OCI-LY3 (cell line): ENCODE data around the gene RBPJL.

Experiments used
- H2AFZ ChIP-seq: fragments of 200-600, 300-600 bp; shearing (Covaris generic); 2 replicates; pipeline ENCODE4 v1.6.0; 2014; ENCODE audit warnings: antibody characterized with exemption, low read depth, low read length
- H3K27ac ChIP-seq: fragments of 200-600, 300-600 bp; sonication (generic); 2 replicates; pipeline ENCODE4 v1.5.1; 2014; ENCODE audit warnings: mild to moderate bottlenecking, low read length, moderate library complexity, mixed read lengths
- H3K27me3 ChIP-seq: fragments of 200-600, 300-600 bp; sonication (generic); 2 replicates; pipeline ENCODE4 v1.6.1; 2014; ENCODE audit warnings: low read depth, low read length, mixed read lengths
- H3K36me3 ChIP-seq: fragments of 200-600, 300-600 bp; sonication (generic); replicated peaks from 2 replicates; pipeline ENCODE3; 2014; ENCODE audit warnings: low read depth, low read length, mixed read lengths
- H3K4me1 ChIP-seq: fragments of 300-600, 200-600 bp; sonication (generic); 2 replicates; pipeline ENCODE4 v1.6.1; 2014; ENCODE audit warnings: low read length, mixed read lengths
- H3K4me2 ChIP-seq: fragments of 200-600, 300-600 bp; sonication (generic); 2 replicates; pipeline ENCODE4 v1.6.1; 2014; ENCODE audit warnings: low read length, mixed read lengths
- H3K4me3 ChIP-seq: fragments of 300-600, 200-600 bp; sonication (generic); 2 replicates; pipeline ENCODE4 v1.5.1; 2014; ENCODE audit warnings: antibody characterized with exemption, mild to moderate bottlenecking, low read length, moderate library complexity
- H3K79me2 ChIP-seq: fragments of 300-600, 200-600 bp; shearing (Covaris generic); 2 replicates; pipeline ENCODE4 v1.6.1; 2014; ENCODE audit warnings: mild to moderate bottlenecking, low read length, mixed read lengths
- H3K9ac ChIP-seq: fragments of 300-600, 200-600 bp; shearing (Covaris generic); 2 replicates; pipeline ENCODE4 v1.6.0; 2014; ENCODE audit warnings: mild to moderate bottlenecking, low read length, moderate library complexity
- H3K9me3 ChIP-seq: fragments of 200-600, 300-600 bp; shearing (Covaris generic); 2 replicates; pipeline ENCODE4 v1.6.1; 2014; ENCODE audit warnings: low read length, mixed read lengths; ENCODE audit not compliant: insufficient read depth
- H4K20me1 ChIP-seq: fragments of 200-600, 300-600 bp; sonication (generic); 2 replicates; pipeline ENCODE4 v1.6.1; 2016; ENCODE audit warnings: low read length, mixed read lengths; ENCODE audit not compliant: insufficient read depth
- CTCF ChIP-seq: fragments of 200-600, 300-600 bp; sonication (generic); IDR thresholded peaks from 2 replicates; pipeline ENCODE4 v1.5.1; 2014; ENCODE audit warnings: antibody characterized with exemption, low read length, low read depth
- EZH2phosphoT487 ChIP-seq: fragments of 200-600 bp; shearing (Covaris generic); IDR thresholded peaks from 2 replicates; pipeline ENCODE4 v1.6.1; 2018; ENCODE audit warnings: antibody characterized with exemption, mixed run types, low read depth

RBPJL gene

DNA sequence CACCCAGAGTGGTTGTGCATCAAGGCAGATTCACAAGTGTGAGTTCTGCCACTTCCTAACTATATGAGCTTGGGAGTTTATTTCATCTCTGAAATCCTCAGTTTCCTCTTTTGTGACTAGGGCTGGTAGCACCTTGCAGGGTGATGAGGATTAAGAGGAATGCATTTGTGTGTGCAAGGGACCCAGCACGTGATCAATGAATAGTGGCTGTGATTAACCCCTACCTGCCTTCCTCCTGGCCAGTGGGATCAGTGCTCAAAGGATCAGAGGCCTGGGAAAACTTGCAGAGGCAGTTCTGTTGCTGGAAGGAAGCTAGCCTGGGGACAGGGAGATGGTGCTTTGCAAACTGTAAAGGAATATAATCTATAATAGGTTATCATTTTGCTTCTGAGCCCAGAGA is 34.3 kb downstream of the RBPJL start:
- H4K20me1 ChIP-seq: peaks cover 61% of the 10 kb centered on the region
- H3K4me2 ChIP-seq: no peak overlapping the region
- no peak overlapping the region for H3K4me3 ChIP-seq
- peaks cover 6% of the 10 kb centered on the region for H3K36me3 ChIP-seq
- peaks cover 10% of the 10 kb centered on the region; the same call in 1 of the 2 replicates for H3K79me2 ChIP-seq
- no peaks in the 10 kb centered on the region for H3K9me3 ChIP-seq
- TF ChIP-seq EZH2phosphoT487 (no peak), CTCF (no peak)
- H3K27me3 ChIP-seq: no peaks in the 10 kb centered on the region
- no peak overlapping the region for H2AFZ ChIP-seq
- H3K27ac ChIP-seq: no peak overlapping the region
- H3K4me1 ChIP-seq: peaks cover 12% of the 10 kb centered on the region
- no peak overlapping the region for H3K9ac ChIP-seq

DNA sequence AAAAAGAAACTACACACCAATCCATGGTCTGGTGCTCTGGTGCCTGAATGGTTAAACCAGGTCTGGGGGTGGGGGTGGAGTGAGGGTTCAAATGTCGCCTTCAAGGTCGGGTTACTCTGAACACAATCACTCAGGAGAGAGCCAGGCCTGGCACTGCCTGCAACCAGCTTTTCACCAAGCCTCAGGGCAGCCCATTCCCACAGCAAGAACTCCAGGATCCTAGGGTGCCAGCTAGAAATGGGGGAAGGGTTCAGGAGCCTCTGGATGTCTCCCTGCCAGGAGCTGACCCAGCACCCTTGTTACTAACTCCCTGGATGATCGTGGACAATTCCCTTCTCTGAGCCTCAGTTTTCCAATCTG is 34.9 kb downstream of the RBPJL start:
- Histone ChIP-seq H3K27me3 (no peaks in the 10 kb centered on the region), H4K20me1 (peaks cover 67% of the 10 kb centered on the region), H3K4me3 (no peak overlapping the region), H3K36me3 (peaks cover 6% of the 10 kb centered on the region), H3K27ac (no peak overlapping the region), H2AFZ (no peak overlapping the region), H3K9me3 (no peaks in the 10 kb centered on the region), H3K4me1 (peaks cover 18% of the 10 kb centered on the region), H3K9ac (no peak overlapping the region), H3K79me2 (peaks cover 16% of the 10 kb centered on the region; the same call in 1 of the 2 replicates), H3K4me2 (no peak overlapping the region)
- no peak for TF ChIP-seq EZH2phosphoT487
- no peak for TF ChIP-seq CTCF

DNA sequence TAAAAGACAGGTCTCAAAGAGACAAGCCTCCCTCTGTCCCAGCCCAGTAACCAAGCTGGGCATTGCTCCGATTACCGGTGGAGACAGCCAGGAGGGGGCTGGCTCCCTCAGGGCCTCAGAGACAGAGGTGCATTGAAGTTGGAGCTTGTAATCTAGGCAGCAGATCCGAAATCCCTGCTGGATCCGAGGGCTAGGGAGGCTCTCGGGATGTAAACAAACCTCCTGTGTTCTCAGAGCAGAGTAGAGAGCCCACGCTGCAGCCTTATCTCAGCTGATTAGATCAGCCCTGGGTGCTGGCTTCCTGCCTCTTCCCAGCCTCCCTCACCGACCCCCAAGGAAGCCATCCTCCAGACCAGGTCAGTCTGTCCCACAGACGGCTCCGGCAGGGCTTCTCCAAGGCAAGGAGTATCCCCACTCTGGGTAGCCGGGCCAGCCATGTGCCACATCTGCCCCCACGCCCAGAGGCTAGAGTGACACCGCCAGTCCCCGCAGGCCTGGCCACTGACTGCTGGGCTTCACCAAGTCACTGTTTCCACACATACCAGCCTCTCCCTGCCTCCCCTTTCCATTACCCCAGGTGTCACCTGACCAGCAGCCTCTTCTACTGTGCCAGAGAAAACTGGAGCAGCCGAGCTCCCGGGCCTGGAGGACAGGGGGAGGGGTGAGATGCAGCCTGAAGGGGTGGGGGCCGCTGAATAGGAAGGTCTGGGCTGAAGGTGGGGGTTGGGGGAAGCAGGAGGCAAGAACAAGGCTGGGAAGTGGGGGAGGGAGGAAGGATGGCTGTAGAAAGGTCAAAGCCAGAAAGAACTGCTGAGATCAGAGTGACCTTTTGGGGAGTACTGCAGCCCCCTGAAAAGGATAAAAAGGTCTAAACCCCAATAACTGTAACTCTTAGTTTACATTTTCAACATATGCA is 35.6 kb downstream of the RBPJL start:
- Histone ChIP-seq H2AFZ (no peak overlapping the region), H3K27ac (no peak overlapping the region), H4K20me1 (peaks cover 63% of the 10 kb centered on the region), H3K4me3 (no peak overlapping the region), H3K9me3 (no peaks in the 10 kb centered on the region), H3K4me2 (no peak overlapping the region), H3K9ac (no peak overlapping the region), H3K36me3 (peaks cover 6% of the 10 kb centered on the region), H3K4me1 (peaks cover 24% of the 10 kb centered on the region), H3K27me3 (no peaks in the 10 kb centered on the region), H3K79me2 (peaks cover 22% of the 10 kb centered on the region; the same call in 1 of the 2 replicates)
- no peak for TF ChIP-seq CTCF
- TF ChIP-seq EZH2phosphoT487: no peak

DNA sequence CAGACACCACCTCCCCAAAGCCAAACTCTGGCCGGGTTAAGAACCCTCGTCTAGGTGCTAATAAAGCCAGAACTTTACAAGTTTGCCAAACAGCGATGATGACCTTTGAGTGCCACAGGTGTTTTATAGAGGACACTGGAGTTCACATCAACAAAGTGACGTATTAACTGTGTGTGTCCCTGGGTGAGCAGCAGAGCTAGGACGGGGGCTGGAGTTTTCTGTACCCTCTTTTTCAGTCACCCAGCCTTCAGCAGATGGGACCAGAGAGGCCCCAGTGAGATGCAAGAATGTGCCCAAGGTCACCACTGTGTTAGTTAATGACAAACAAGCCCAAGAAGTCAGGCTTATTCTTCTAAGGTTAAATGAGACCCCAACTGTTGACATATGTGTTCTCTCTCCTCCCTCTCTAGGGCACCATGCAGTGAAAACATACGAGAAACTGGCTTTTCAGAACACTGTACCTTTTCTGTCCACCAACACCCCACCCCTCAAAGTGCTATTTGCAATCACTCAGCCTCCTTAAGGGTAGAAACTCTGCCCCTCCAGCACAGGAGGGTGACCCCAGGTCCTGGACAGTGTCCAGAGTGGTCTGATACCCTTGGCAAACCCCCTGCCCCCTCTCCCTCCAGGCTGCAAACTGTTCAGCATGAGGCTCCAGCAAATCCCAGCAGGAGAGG is 36.4 kb downstream of the RBPJL start:
- H3K4me3 ChIP-seq: no peak overlapping the region
- no peaks in the 10 kb centered on the region for H3K9me3 ChIP-seq
- TF ChIP-seq EZH2phosphoT487: no peak
- no peak for TF ChIP-seq CTCF
- H3K36me3 ChIP-seq: peaks cover 6% of the 10 kb centered on the region
- peaks cover 28% of the 10 kb centered on the region for H3K4me1 ChIP-seq
- H3K27ac ChIP-seq: no peak overlapping the region
- peaks cover 56% of the 10 kb centered on the region for H4K20me1 ChIP-seq
- H3K27me3 ChIP-seq: no peaks in the 10 kb centered on the region
- H3K4me2 ChIP-seq: no peak overlapping the region
- peaks cover 26% of the 10 kb centered on the region; the same call in 1 of the 2 replicates for H3K79me2 ChIP-seq
- H2AFZ ChIP-seq: no peak overlapping the region
- no peak overlapping the region for H3K9ac ChIP-seq
